Measurements from ENCODE around the gene DOK7. TPM values are rescaled to one million over a fixed set of nuclear protein-coding genes. Genes with fewer than 3 reads are reported as not detected.
"Not testable (repeated sequence)": the region's sequence is repeated elsewhere in the genome, so short reads cannot be mapped to it uniquely, and the experiment has no call there.

Gene DOK7
- total RNA-seq, 2 experiments from 2014 or later: not detected

- POLR2A ChIA-PET: no interaction called here
- CTCF ChIA-PET: no interaction called here
Measured at GRCh38 chr4:3524920-3525319, 61.8 kb downstream of the DOK7 start.

GRCh38 chr4:3525532-3526430 is 62.7 kb downstream of the DOK7 start:
- ChIA-PET CTCF (no interaction called here), POLR2A (no interaction called here)

GRCh38 chr4:3526456-3526855 is 63.4 kb downstream of the DOK7 start:
- ChIA-PET CTCF (no interaction called here), POLR2A (no interaction called here)

- CTCF ChIA-PET: no interaction called here
- POLR2A ChIA-PET: no interaction called here
Measured at GRCh38 chr4:3527101-3527913, 64.2 kb downstream of the DOK7 start.

GRCh38 chr4:3527914-3528876 is 65.1 kb downstream of the DOK7 start:
- POLR2A ChIA-PET: no interaction called here
- CTCF ChIA-PET: no interaction called here

GRCh38 chr4:3529363-3529762 is 66.3 kb downstream of the DOK7 start:
- POLR2A ChIA-PET: no interaction called here
- CTCF ChIA-PET: no interaction called here

- CTCF ChIA-PET: no interaction called here
- POLR2A ChIA-PET: no interaction called here
Measured at GRCh38 chr4:3530051-3530450, 66.9 kb downstream of the DOK7 start.

- POLR2A ChIA-PET: no interaction called here
- CTCF ChIA-PET: no interaction called here
Measured at GRCh38 chr4:3530663-3531254, 67.7 kb downstream of the DOK7 start.

GRCh38 chr4:3531318-3531878 is 68.3 kb downstream of the DOK7 start:
- ChIA-PET CTCF (no interaction called here), POLR2A (no interaction called here)

GRCh38 chr4:3531879-3532750 is 69.0 kb downstream of the DOK7 start, which contains the start of gene LRPAP1:
LRPAP1 (minus strand) TSS chr4:3532422; CDS start chr4:3532412, 10 bp downstream.
- POLR2A ChIA-PET: interaction anchor here (0.7 kb wide), 1 partner anchor 331 kb away, joined by 3 read pairs; no protein-coding TSS in a partner anchor
- CTCF ChIA-PET: no interaction called here

- CTCF ChIA-PET: no interaction called here
- POLR2A ChIA-PET: no interaction called here
Measured at GRCh38 chr4:3532751-3533422, 69.8 kb downstream of the DOK7 start.

GRCh38 chr4:3533423-3533820 is 70.3 kb downstream of the DOK7 start:
- ChIA-PET POLR2A (no interaction called here), CTCF (no interaction called here)

- POLR2A ChIA-PET, CTCF ChIA-PET: not testable (repeated sequence)
Measured at GRCh38 chr4:3535812-3536211, 72.7 kb downstream of the DOK7 start.

- POLR2A ChIA-PET, CTCF ChIA-PET: not testable (repeated sequence)
Measured at GRCh38 chr4:3538906-3539305, 75.8 kb downstream of the DOK7 start.

- CTCF ChIA-PET, POLR2A ChIA-PET: not testable (repeated sequence)
Measured at GRCh38 chr4:3543415-3543814, 80.3 kb downstream of the DOK7 start.

Data from activated CD8-positive, alpha-beta memory T cell treated with anti-CD3 and anti-CD28 coated beads for 36 hours (primary cell).